ENCODE data around the gene LDLRAD4. TPM values are rescaled to one million over a fixed set of nuclear protein-coding genes. Genes with fewer than 3 reads are reported as not detected.

LDLRAD4 gene
- total RNA-seq, 1 experiment from 2014 or later = 1.7 TPM

GRCh38 chr18:13378150-13378549 is 159.6 kb downstream of the LDLRAD4 start:
- DNase-seq = no peak
- H3K9me3 ChIP-seq (ENCODE audit: insufficient read depth, low read depth) = no peaks in the 10 kb centered on the region
- H3K4me3 ChIP-seq = no peak overlapping the region
- H4K20me1 ChIP-seq (ENCODE audit: insufficient read depth) = no peaks in the 10 kb centered on the region
- H3K36me3 ChIP-seq (ENCODE audit: low read depth) = no peaks in the 10 kb centered on the region
- no peaks in the 10 kb centered on the region for H3K4me1 ChIP-seq (replicated peaks; ENCODE audit: insufficient read depth)
- H3K27me3 ChIP-seq (ENCODE audit: insufficient read depth, low read depth) = peaks cover 68% of the 10 kb centered on the region
- no peaks in the 10 kb centered on the region for H3K9me2 ChIP-seq (ENCODE audit: insufficient read depth)
- no TSS peak for BruUV-seq (replicated peaks)
- no peaks in the 10 kb centered on the region for H3K79me2 ChIP-seq (ENCODE audit: low read depth)
- intact Hi-C loops (cut with micrococcal nuclease; ENCODE audit: unreplicated experiment) = no loop called here
- no peaks in the 10 kb centered on the region for H3F3A ChIP-seq (ENCODE audit: insufficient read depth, low read depth)
- H2AFZ ChIP-seq = no peak overlapping the region
- no peak overlapping the region for H3K27ac ChIP-seq
- no peak overlapping the region for H3K4me2 ChIP-seq
- TF ChIP-seq EZH2 (IDR thresholded peaks at IDR 0.05; ENCODE audit: low read depth) (no peak), CTCF (conservative IDR thresholded peaks at IDR 0.05) (no peak)
- ChIA-PET CTCF (no interaction called here), POLR2A (ENCODE audit: unreplicated experiment) (no interaction called here)

- H3K4me3 ChIP-seq = no peak overlapping the region
These were observed 160.7 kb downstream of the LDLRAD4 start for GRCh38 chr18:13379062-13379865.

GRCh38 chr18:13379930-13380690 is 161.6 kb downstream of the LDLRAD4 start:
- Histone ChIP-seq H4K20me1 (ENCODE audit: insufficient read depth) (no peaks in the 10 kb centered on the region), H3K9me2 (ENCODE audit: insufficient read depth) (no peaks in the 10 kb centered on the region), H3K36me3 (ENCODE audit: low read depth) (no peaks in the 10 kb centered on the region), H3K4me1 (replicated peaks; ENCODE audit: insufficient read depth) (no peaks in the 10 kb centered on the region), H3K4me2 (no peak overlapping the region), H3K27ac (no peak overlapping the region), H2AFZ (no peak overlapping the region), H3K79me2 (ENCODE audit: low read depth) (no peaks in the 10 kb centered on the region), H3F3A (ENCODE audit: insufficient read depth, low read depth) (no peaks in the 10 kb centered on the region), H3K4me3 (no peak overlapping the region), H3K9me3 (ENCODE audit: insufficient read depth, low read depth) (no peaks in the 10 kb centered on the region), H3K27me3 (ENCODE audit: insufficient read depth, low read depth) (peaks cover 77% of the 10 kb centered on the region)
- TF ChIP-seq EZH2 (IDR thresholded peaks at IDR 0.05; ENCODE audit: low read depth) = no peak
- no peak for TF ChIP-seq CTCF (conservative IDR thresholded peaks at IDR 0.05)
- intact Hi-C loops (cut with micrococcal nuclease; ENCODE audit: unreplicated experiment) = no loop called here
- DNase-seq = no peak
- no TSS peak for BruUV-seq (replicated peaks)
- POLR2A ChIA-PET (ENCODE audit: unreplicated experiment) = no interaction called here
- CTCF ChIA-PET = no interaction called here

More at GRCh38 chr18:13379062-13379865, 160.7 kb downstream of the LDLRAD4 start:
- H3K9me2 ChIP-seq (ENCODE audit: insufficient read depth) = no peaks in the 10 kb centered on the region
- no peaks in the 10 kb centered on the region for H4K20me1 ChIP-seq (ENCODE audit: insufficient read depth)
- no peak overlapping the region for H3K4me2 ChIP-seq
- CTCF ChIA-PET = no interaction called here
- peaks cover 73% of the 10 kb centered on the region for H3K27me3 ChIP-seq (ENCODE audit: insufficient read depth, low read depth)
- no peaks in the 10 kb centered on the region for H3F3A ChIP-seq (ENCODE audit: insufficient read depth, low read depth)
- no peak overlapping the region for H2AFZ ChIP-seq
- TF ChIP-seq CTCF (conservative IDR thresholded peaks at IDR 0.05) = no peak
- H3K79me2 ChIP-seq (ENCODE audit: low read depth) = no peaks in the 10 kb centered on the region
- intact Hi-C loops (cut with micrococcal nuclease; ENCODE audit: unreplicated experiment) = no loop called here
- POLR2A ChIA-PET (ENCODE audit: unreplicated experiment) = no interaction called here
- no peaks in the 10 kb centered on the region for H3K4me1 ChIP-seq (replicated peaks; ENCODE audit: insufficient read depth)
- no peak overlapping the region for H3K27ac ChIP-seq
- no peaks in the 10 kb centered on the region for H3K36me3 ChIP-seq (ENCODE audit: low read depth)
- DNase-seq = no peak
- BruUV-seq (replicated peaks) = no TSS peak
- H3K9me3 ChIP-seq (ENCODE audit: insufficient read depth, low read depth) = no peaks in the 10 kb centered on the region

All from PC-9 (cell line).